Posterior cingulate gyrus (tissue), 11 donors: Measurements from ENCODE around the gene ALCAM.
"Not testable (repeated sequence)": the region's sequence is repeated elsewhere in the genome, so short reads cannot be mapped to it uniquely, and the experiment has no call there.

Source experiments
- DNase-seq, 10 donors: peaks; one replicate each; pipeline versions ENCODE4 v3.0.0 to v3.0.0-alpha.2; 2020 to 2021; ENCODE audit warnings: mixed read lengths in 3 of 10
- intact Hi-C: fragments of 100-400 bp; cut with DNase I; formaldehyde crosslinking; loops from one replicate; pipeline ENCODE4 v1.15.1; 2023

The ALCAM gene

GRCh38 chr3:105561876-105562275 is 195.2 kb downstream of the ALCAM start:
- intact Hi-C loops, result no loop called here
- no peak for DNase-seq

- intact Hi-C loops, result no loop called here
- peak in 1 of 10 donors; percentile 50 for DNase-seq
These were observed 198.0 kb downstream of the ALCAM start for GRCh38 chr3:105564546-105565288.

DNA sequence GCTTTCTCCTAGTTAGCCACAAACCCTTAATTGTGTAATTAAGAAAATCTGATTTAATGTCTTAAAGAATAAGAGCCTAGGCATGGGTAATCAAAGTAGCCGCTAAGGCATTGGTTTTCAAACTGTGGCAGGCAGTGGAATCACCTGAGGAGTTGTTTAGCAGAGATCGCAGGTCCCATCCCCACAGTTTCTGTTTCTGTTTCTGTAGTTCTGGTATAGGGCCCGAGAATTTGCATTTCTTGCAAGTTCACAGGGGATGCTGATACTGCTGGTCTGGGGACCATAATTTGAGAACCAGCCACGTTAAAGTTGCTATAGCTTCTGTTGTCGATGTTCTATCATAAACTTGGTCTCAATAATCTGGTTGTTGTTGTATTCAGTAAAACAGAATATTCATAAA is 204.3 kb downstream of the ALCAM start:
- no peak for DNase-seq
- intact Hi-C loops, result no loop called here

- intact Hi-C loops, result no loop called here
- DNase-seq, result no peak
These were observed 205.8 kb downstream of the ALCAM start for GRCh38 chr3:105572501-105572900.

GRCh38 chr3:105579439-105579838 is 212.7 kb downstream of the ALCAM start:
- intact Hi-C loops, result no loop called here
- DNase-seq, result no peak

DNA sequence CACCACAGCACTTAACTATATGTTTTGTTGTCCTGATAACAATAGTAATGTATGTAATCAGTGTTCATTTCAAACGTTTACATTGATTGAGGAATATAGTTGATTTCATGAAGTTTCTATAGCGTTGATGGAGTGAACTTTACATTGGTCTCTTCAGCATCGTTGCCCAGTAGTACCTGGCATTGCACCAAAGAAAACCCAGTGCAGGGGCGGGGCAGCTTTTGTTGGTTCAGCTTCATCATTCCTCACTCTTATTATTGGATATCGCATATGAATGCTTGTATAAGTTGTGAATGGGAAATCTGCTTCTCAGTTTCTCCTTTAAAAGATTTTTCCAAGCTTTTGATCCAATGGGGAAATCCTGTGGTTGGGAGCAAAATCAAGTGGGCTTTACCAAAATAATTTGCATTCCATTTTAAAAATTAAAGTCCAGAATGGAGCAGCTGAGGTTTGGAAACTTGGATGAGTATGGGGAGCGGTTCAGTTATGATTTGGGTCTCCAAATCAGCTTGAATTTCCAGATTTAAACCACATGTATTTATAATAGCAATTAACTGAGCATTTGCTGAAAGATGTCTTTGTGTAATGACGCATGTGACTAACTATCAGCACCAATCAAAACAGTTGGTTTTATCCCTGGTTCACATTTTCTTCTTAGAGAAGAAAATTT is 213.7 kb downstream of the ALCAM start:
- intact Hi-C loops, result no loop called here
- DNase-seq, result no peak

DNA sequence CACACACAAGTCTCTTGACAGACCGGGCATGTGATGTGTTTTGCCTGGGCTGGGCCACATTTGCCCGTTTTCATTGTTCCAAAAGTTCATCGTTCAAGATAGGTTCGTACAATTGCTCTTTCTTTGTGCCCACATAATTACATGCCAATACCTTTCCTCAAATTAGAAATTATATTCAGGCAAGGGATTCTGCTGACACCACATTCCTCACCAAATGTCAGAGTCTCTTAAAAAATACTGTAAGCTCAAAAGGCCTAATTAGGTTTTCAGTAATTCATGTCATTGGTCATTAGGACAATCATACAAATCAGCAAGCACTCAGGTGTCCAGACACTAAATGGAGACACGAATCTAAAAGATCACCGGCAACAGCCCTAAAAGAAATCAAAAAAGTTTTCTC is 215.3 kb downstream of the ALCAM start:
- intact Hi-C loops, result no loop called here
- no peak for DNase-seq

- intact Hi-C loops, result no loop called here
- DNase-seq, result no peak
These were observed 217.5 kb downstream of the ALCAM start for GRCh38 chr3:105584003-105584790.

GRCh38 chr3:105593315-105593714 is 226.6 kb downstream of the ALCAM start:
- no peak for DNase-seq
- intact Hi-C loops, result no loop called here

DNA sequence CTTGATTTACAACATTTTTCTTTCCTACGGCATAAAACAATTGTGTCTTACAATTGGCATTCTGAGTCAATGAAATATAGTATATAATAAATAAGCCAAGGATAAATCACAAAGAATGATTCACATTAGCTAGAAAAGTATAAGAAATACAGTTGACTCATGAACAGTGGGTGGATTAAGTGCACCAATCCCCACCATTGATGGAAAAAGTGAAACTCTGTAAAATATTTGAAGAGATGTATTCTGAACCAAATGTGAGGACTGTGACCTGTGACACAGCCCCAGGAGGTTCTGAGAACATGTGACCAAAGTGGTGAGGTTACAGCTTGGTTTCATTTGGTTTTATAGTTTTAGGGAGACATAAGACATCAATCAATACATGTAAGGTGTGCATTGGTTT is 227.5 kb downstream of the ALCAM start:
- intact Hi-C loops, result no loop called here
- DNase-seq, result no peak

GRCh38 chr3:105598042-105598796 is 231.5 kb downstream of the ALCAM start:
- no peak for DNase-seq
- intact Hi-C loops, result no loop called here

DNA sequence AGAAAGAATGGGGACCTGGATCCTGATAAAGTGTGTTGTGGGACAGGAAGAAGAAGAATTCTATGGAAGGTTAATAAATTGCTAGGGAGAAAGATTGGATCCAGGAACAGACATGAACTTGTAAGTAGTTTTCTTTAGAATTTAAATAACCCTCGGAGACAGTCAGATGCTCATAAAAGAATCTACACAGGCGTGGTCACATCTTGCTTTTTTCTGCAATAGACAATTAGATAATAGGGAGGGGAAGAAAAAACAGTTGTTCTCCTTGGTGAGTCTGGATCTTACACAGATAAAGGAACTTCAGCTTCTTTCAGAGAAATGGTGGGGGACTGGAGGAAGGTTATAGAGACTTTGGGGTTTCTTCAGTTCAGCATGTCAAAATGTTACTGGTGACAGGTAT is 232.6 kb downstream of the ALCAM start:
- intact Hi-C loops, result no loop called here
- no peak for DNase-seq

DNA sequence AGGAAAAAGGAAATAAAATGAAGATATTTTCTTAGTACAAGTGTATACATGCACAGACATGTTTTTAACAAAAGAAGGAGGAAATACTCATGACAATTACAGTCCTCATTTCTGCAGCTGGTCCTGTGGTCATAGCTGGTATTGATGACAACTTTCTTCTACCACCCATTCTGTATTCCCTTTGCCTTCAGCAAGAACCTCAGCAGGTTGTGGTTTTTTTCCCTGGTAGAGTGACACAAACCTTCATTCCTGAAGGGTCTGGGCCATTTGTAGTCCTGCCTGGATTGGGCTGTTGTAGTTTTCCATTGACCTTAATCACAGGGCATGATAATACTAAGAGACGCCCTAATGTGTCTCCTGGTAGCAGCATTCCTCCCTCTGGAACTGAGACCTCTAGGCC is 235.0 kb downstream of the ALCAM start:
- DNase-seq, intact Hi-C loops: not testable (repeated sequence)

DNA sequence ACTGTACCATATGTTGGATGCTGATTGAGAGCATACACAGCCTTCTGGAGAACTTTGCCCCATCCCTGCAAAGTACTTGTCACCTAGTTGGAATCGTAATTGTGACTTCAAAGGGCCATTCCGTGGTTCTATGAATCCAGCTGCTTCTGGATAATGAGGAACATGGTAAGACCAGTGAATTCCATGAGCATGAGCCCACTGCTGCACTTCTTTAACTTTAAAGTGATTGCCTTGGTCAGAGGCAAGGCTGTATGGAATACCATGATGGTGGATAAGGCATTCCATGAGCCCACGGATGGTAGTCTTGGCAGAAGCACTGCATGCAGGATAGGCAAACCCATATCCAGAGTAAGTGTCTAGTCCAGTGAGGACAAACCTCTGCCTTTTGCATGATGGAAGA is 235.6 kb downstream of the ALCAM start:
- intact Hi-C loops, DNase-seq: not testable (repeated sequence)

GRCh38 chr3:105603516-105603915 is 236.8 kb downstream of the ALCAM start:
- intact Hi-C loops, DNase-seq: not testable (repeated sequence)

DNA sequence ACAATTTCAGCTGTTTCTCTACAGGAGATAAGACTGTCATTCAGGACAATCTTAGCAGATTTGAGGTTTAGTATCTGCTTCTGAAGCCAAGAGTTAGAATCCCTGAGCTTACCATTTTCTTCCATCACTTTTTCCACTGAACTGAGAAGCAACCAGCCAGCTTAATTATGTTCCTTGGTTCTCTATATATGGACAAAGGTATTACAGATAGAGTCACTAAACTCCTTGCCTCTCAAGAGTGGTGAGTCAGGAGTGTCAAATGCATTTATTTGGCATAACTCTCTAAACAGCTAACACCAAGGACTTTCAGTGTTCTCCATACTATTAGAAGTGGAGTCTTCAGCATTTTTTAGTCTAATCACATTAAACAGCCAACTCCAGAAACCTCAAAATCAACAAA is 239.3 kb downstream of the ALCAM start:
- DNase-seq, result no peak
- intact Hi-C loops, result no loop called here

DNA sequence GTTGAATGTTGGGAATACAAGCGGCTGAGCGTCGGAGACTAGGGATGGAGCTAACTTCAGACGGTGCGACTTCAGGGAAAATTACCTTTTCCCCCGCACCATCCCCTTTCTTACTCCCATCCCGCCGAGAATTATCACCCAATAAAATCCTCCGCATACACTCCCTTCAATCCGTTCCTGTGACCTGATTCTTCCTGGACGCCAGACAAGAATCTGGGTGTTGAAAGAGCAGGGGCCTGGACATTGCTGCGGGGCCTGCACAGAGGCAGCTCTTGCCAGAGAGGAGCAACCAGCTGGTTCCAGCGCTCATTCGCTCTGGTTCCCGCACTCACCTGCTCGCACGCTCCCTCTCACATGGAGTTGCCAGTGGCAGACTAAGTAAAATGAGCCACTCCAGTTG is 241.9 kb downstream of the ALCAM start:
- no peak for DNase-seq
- intact Hi-C loops, result no loop called here

DNA sequence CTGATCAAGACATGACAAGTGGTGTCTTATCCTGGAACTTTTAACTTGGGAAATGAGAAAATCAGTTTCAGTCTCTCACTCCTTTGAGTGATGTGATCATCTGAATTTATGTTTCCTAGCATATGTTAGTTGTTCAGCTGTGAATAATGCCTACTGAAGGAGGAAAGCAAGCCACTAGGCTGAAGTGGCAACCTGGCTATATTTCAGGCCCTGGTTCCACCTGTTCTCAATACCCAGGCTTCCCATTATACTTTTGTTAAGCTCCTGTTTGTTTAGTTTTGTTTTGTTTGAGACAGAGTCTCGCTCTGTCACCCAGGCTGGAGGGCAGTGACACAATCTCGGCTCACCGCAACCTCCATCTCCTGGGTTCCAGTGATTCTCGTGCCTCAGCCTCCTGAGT is 243.8 kb downstream of the ALCAM start:
- intact Hi-C loops, result no loop called here
- no peak for DNase-seq

GRCh38 chr3:105611304-105612192 is 244.8 kb downstream of the ALCAM start:
- intact Hi-C loops, result no loop called here
- no peak for DNase-seq

- intact Hi-C loops, result no loop called here
- peak in 3 of 10 donors; percentile 10 to 63 (median 50) for DNase-seq
These were observed 246.4 kb downstream of the ALCAM start for GRCh38 chr3:105613120-105613519.
